K562 (cell line): ENCODE measurements around the gene MOSPD3. TPM values are rescaled to one million over a fixed set of nuclear protein-coding genes. Genes with fewer than 3 reads are reported as not detected.

Experiments
- ARID1B ChIP-seq: fragments of 450-650 bp; IDR thresholded peaks from 2 replicates; pipeline ENCODE4 v1.6.1; 2016; ENCODE audit warnings: antibody characterized with exemption, mild to moderate bottlenecking, inconsistent platforms
- ATF7 ChIP-seq: fragments of 450-650 bp; IDR thresholded peaks from 2 replicates; pipeline ENCODE4 v1.7.1; 2014; ENCODE audit warnings: mild to moderate bottlenecking, moderate library complexity
- BDP1 ChIP-seq: IDR thresholded peaks from 3 replicates; pipeline ENCODE4 v1.6.1; 2011; ENCODE audit not compliant: insufficient read length, insufficient read depth
- CBX3 ChIP-seq, 2 experiments: IDR thresholded peaks; 1 replicate in 1 of 2; 2 replicates in 1 of 2; pipeline ENCODE4 v1.6.1; 2012; ENCODE audit warnings: inconsistent platforms in 2 of 2, low read length in 2 of 2, borderline replicate concordance in 1 of 2, control low read depth in 1 of 2
- CBX8 ChIP-seq: fragments of 200-600 bp; sonication (generic); IDR thresholded peaks from 2 replicates; pipeline ENCODE4 v1.6.1; 2012; ENCODE audit warnings: borderline replicate concordance, mixed run types, low read depth, mild to moderate bottlenecking, moderate library complexity, mixed read lengths, low read length, control low read depth, inconsistent platforms; ENCODE audit not compliant: poor library complexity, severe bottlenecking; ENCODE audit errors: extremely low read depth
- E2F3 ChIP-seq: fragments of 250-450 bp; sonication (Bioruptor Pico); IDR thresholded peaks from 2 replicates; pipeline ENCODE4 v1.4.0; 2020; ENCODE audit warnings: mild to moderate bottlenecking
- HDAC2 ChIP-seq: fragments of 450-650 bp; IDR thresholded peaks from 2 replicates; pipeline ENCODE4 v1.6.1; 2016; ENCODE audit warnings: mild to moderate bottlenecking
- HMG20A ChIP-seq: fragments of 450-650 bp; formaldehyde crosslinking; conservative IDR thresholded peaks from 2 replicates; pipeline ENCODE4 v1.4.0; 2020; ENCODE audit warnings: mild to moderate bottlenecking, mixed read lengths
- KDM5B ChIP-seq: fragments of 200-600 bp; sonication (generic); IDR thresholded peaks from 2 replicates; pipeline ENCODE4 v1.6.1; 2012; ENCODE audit warnings: low read depth, mild to moderate bottlenecking, moderate library complexity, low read length, control low read depth, inconsistent platforms; ENCODE audit not compliant: insufficient replicate concordance
- MEIS2 ChIP-seq: fragments of 450-650 bp; IDR thresholded peaks from 2 replicates; pipeline ENCODE4 v1.6.1; 2014; ENCODE audit warnings: mild to moderate bottlenecking; ENCODE audit not compliant: partially characterized antibody
- MTA3 ChIP-seq: fragments of 450-650 bp; formaldehyde crosslinking; IDR thresholded peaks from 2 replicates; pipeline ENCODE4 v1.6.1; 2017; ENCODE audit warnings: mild to moderate bottlenecking, borderline replicate concordance
- NBN ChIP-seq: fragments of 450-650 bp; IDR thresholded peaks from 2 replicates; pipeline ENCODE4 v1.6.1; 2016; ENCODE audit warnings: low read depth, mild to moderate bottlenecking
- RNF2 ChIP-seq: sonication (generic); IDR thresholded peaks from 2 replicates; pipeline ENCODE4 v1.6.1; 2016
- SMAD3 ChIP-seq: fragments of 450-650 bp; formaldehyde crosslinking; conservative IDR thresholded peaks from 2 replicates; pipeline ENCODE4 v1.4.0; 2020; ENCODE audit warnings: mild to moderate bottlenecking
- SMARCC2 ChIP-seq: fragments of 450-650 bp; IDR thresholded peaks from 2 replicates; pipeline ENCODE4 v1.6.1; 2017; ENCODE audit warnings: antibody characterized with exemption, moderate library complexity, mild to moderate bottlenecking, low read depth
- TBL1XR1 ChIP-seq, 2 experiments: IDR thresholded peaks; 2 replicates each; pipeline ENCODE4 v1.6.1; 2012; ENCODE audit warnings: improper control_type of control experiment in 2 of 2, low read length in 2 of 2, mild to moderate bottlenecking in 1 of 2
- TCF3 ChIP-seq: sonication (generic); formaldehyde crosslinking; IDR thresholded peaks from 2 replicates; pipeline ENCODE4 v1.4.0; 2020; ENCODE audit warnings: mild to moderate bottlenecking, missing genetic modification reagents
- TRIM24 ChIP-seq, 2 experiments: fragments of 450-650 bp; IDR thresholded peaks; 2 replicates each; pipeline ENCODE4 v1.6.1; 2016
- ZC3H11A ChIP-seq: IDR thresholded peaks from 2 replicates; pipeline ENCODE4 v1.6.1; 2012; ENCODE audit warnings: low read depth, low read length, improper control_type of control experiment
- ZC3H4 ChIP-seq: sonication (generic); formaldehyde crosslinking; IDR thresholded peaks from 2 replicates; pipeline ENCODE4 v1.9.0; 2021; ENCODE audit warnings: missing genetic modification reagents, borderline replicate concordance
- ZNF146 ChIP-seq: IDR thresholded peaks from one replicate; pipeline ENCODE4 v1.6.1; 2018; ENCODE audit warnings: missing compliant biosample characterization; ENCODE audit not compliant: unreplicated experiment
- ZNF197 ChIP-seq: fragments of 200-800 bp; sonication (Bioruptor generic); IDR thresholded peaks from 2 replicates; pipeline ENCODE4 v1.6.1; 2016; ENCODE audit warnings: low read depth, missing genetic modification characterization, missing compliant biosample characterization
- ZNF282 ChIP-seq: sonication (generic); formaldehyde crosslinking; IDR thresholded peaks from 2 replicates; pipeline ENCODE4 v1.8.1; 2023; ENCODE audit warnings: missing genetic modification reagents
- ZNF583 ChIP-seq: fragments of 250-450 bp; sonication (Bioruptor Pico); IDR thresholded peaks from 2 replicates; pipeline ENCODE4 v1.4.0; 2020
- ZNF76 ChIP-seq: fragments of 250-450 bp; sonication (Bioruptor Pico); IDR thresholded peaks from 2 replicates; pipeline ENCODE4 v1.4.0; 2020; ENCODE audit warnings: mild to moderate bottlenecking, moderate library complexity, borderline replicate concordance
- polyA plus RNA-seq, 8 experiments: library from polyadenylated mRNA; depleted of rRNA in 4 of 8; stranded (reverse) in 5 of 8; unstranded in 3 of 8; fragments of >200 nt; fragmentation: Nextera tagmentation in 2 of 8; fragmentation: Illumina TruSeq in 1 of 8; extraction: Ambion mirVana in 2 of 8; extraction: Trizol in 1 of 8; gene quantifications; 2 replicates each; pipeline versions ENCODE4 v1.2.1 to v1.2.3, GENCODE V29; 2011 to 2014; ENCODE audit warnings: inconsistent platforms in 1 of 8, missing spikeins in 1 of 8
- total RNA-seq, 7 experiments: library from RNA; depleted of rRNA in 6 of 7; stranded (reverse); fragments of >200 nt in 6 of 7; fragmentation: Illumina TruSeq in 2 of 7; extraction: Trizol in 2 of 7; gene quantifications; 2 replicates each; pipeline versions ENCODE4 v1.2.1 to v1.2.3, GENCODE V29; 2011 to 2021; ENCODE audit warnings: low replicate concordance in 1 of 7
- TF ChIP-seq, protein P1 (sequence below), 2 experiments: fragments of 250-450 bp in 1 of 2; fragments of 450-650 bp in 1 of 2; sonication (Bioruptor Pico) in 1 of 2; IDR thresholded peaks; 2 replicates each; pipeline versions ENCODE4 v1.6.1 to v1.8.0; 2016 to 2021; ENCODE audit warnings: mild to moderate bottlenecking in 2 of 2, moderate library complexity in 2 of 2, missing compliant biosample characterization in 1 of 2, missing genetic modification characterization in 1 of 2
- TF ChIP-seq, protein P2 (sequence below): fragments of 450-650 bp; IDR thresholded peaks from 2 replicates; pipeline ENCODE4 v1.6.1; 2017; ENCODE audit warnings: antibody characterized with exemption

The MOSPD3 gene
- total and polyA plus RNA-seq, 9 of the 15 experiments (the other 6 are each of a cell fraction or from before 2014, with no cell fraction given): 1.4 to 32.1 (median 7.3) TPM

DNA sequence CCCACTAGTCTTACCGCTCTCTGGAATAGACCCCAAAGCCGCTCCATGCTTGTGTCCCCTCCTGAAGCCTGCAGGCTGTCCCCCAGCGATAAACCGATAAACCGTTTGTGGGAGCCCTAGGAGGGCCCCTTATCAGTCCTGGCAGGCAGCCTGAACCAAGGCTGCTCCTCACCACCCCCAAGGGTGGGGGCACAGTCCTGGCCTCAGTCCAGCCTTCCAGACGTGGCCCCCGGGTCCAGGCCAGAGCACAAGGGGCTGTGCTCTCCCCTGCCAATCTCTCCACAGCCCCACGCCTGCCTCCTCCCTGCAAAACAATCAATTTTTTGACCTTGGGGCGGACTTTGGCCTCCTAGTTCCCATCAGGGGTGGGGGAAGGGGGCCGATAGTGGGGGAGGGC, 29.1 kb downstream of the MOSPD3 start, which contains the start of gene TFR2 (continued):
- TF ChIP-seq ZNF76 (CRISPR knock-in tag) (0 out of 2 replicates have a peak, but pooled peaks have one; percentile 24), TBL1XR1 (IDR thresholded peaks at IDR 0.05; ENCODE audit: low read length in 2 of 2) (peak; percentile 41 to 96; a peak in 3 of 4 replicates), BDP1 (no peak), TRIM24 (IDR thresholded peaks at IDR 0.05) (peak; percentile 68 to 84; a peak in 3 of 4 replicates), ZNF583 (peak; percentile 77; the same call in 1 of the 2 replicates), NBN (peak; percentile 71), MEIS2 (peak; percentile 46), ZNF282 (no peak), CBX3 (IDR thresholded peaks at IDR 0.05; ENCODE audit: borderline replicate concordance in 1 of 2, low read length in 2 of 2) (peak in 1 of 2 experiments; percentile 38; a peak in 1 of 3 replicates), SMAD3 (CRISPR knock-in tag) (peak; percentile 73; the same call in 1 of the 2 replicates), ATF7 (peak; percentile 28; the same call in 1 of the 2 replicates), MTA3 (peak; percentile 85), RNF2 (peak; percentile 99), SMARCC2 (peak; percentile 90), ZNF146 (CRISPR knock-in tag) (no peak), HDAC2 (peak; percentile 72), TCF3 (CRISPR knock-in tag) (peak; percentile 98), E2F3 (CRISPR knock-in tag) (0 out of 2 replicates have a peak, but pooled peaks have one; percentile 19), KDM5B (peak; percentile 16), ZC3H4 (CRISPR knock-in tag) (no peak), HMG20A (no peak), ZC3H11A (peak; percentile 25; the same call in 1 of the 2 replicates), CBX8 (no peak), ZNF197 (CRISPR knock-in tag) (peak; percentile 71), ARID1B (peak; percentile 99)
- TF ChIP-seq, protein P1, sequence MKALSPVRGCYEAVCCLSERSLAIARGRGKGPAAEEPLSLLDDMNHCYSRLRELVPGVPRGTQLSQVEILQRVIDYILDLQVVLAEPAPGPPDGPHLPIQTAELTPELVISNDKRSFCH (CRISPR knock-in tag; IDR thresholded peaks at IDR 0.05): no peak
- TF ChIP-seq, protein P1 (tag; IDR thresholded peaks at IDR 0.05): peak; percentile 27; the same call in 1 of the 2 replicates
- TF ChIP-seq, protein P2, sequence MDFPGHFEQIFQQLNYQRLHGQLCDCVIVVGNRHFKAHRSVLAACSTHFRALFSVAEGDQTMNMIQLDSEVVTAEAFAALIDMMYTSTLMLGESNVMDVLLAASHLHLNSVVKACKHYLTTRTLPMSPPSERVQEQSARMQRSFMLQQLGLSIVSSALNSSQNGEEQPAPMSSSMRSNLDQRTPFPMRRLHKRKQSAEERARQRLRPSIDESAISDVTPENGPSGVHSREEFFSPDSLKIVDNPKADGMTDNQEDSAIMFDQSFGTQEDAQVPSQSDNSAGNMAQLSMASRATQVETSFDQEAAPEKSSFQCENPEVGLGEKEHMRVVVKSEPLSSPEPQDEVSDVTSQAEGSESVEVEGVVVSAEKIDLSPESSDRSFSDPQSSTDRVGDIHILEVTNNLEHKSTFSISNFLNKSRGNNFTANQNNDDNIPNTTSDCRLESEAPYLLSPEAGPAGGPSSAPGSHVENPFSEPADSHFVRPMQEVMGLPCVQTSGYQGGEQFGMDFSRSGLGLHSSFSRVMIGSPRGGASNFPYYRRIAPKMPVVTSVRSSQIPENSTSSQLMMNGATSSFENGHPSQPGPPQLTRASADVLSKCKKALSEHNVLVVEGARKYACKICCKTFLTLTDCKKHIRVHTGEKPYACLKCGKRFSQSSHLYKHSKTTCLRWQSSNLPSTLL: peak; percentile 72; the same call in 1 of the 2 replicates
